HEK293 (cell line): ENCODE results near the gene LY86.

ENCODE experiments used
- CTCF ChIA-PET: fragments of 350-600 bp; formaldehyde crosslinking; extraction: SDS; loops from one replicate; lab custom pipeline; 2021; ENCODE audit warnings: antibody characterized with exemption; lab: Yijun Ruan, JAX
- POLR2A ChIA-PET: fragments of 300-600 bp; formaldehyde crosslinking; extraction: SDS; loops from one replicate; lab custom pipeline; 2020; ENCODE audit warnings: antibody characterized with exemption, inconsistent platforms; lab: Yijun Ruan, JAX
- H3K27ac ChIP-seq: fragments of 200-500 bp; sonication (Bioruptor generic); 2 replicates; pipeline ENCODE4 v1.5.1; 2014; ENCODE audit warnings: low read depth, low read length, control low read depth, inconsistent platforms; ENCODE audit errors: extremely low read depth
- H3K36me3 ChIP-seq, 2 experiments: fragments of 200-500 bp in 1 of 2; sonication (Bioruptor generic) in 1 of 2; 1 replicate in 1 of 2; 2 replicates in 1 of 2; pipeline ENCODE4 v1.5.1; 2014 to 2017; ENCODE audit warnings: inconsistent platforms in 2 of 2, low read length in 2 of 2; ENCODE audit not compliant: control insufficient read depth in 2 of 2, insufficient read depth in 1 of 2
- H3K4me1 ChIP-seq: fragments of 200-500 bp; sonication (Bioruptor generic); 2 replicates; pipeline ENCODE4 v1.5.1; 2014; ENCODE audit warnings: mild to moderate bottlenecking, low read length, inconsistent platforms; ENCODE audit not compliant: control insufficient read depth, insufficient read depth
- H3K4me3 ChIP-seq: 2 replicates; pipeline ENCODE4 v1.5.1; 2011; ENCODE audit warnings: low read depth, mild to moderate bottlenecking, control low read depth, low read length, moderate library complexity
- H3K9me3 ChIP-seq: fragments of 200-500 bp; sonication (Bioruptor generic); 2 replicates; pipeline ENCODE4 v1.5.1; 2014; ENCODE audit warnings: low read depth, low read length, inconsistent platforms; ENCODE audit not compliant: control insufficient read depth, insufficient read depth
- ATF2 ChIP-seq: fragments of 450-650 bp; formaldehyde crosslinking; IDR thresholded peaks from 2 replicates; pipeline ENCODE4 v1.5.1; 2016; ENCODE audit warnings: missing biosample characterization, missing genetic modification characterization, low read depth
- GLIS1 ChIP-seq: fragments of 450-650 bp; formaldehyde crosslinking; IDR thresholded peaks from 2 replicates; pipeline ENCODE4 v1.5.1; 2016; ENCODE audit warnings: missing biosample characterization, missing genetic modification characterization
- HOXA7 ChIP-seq: sonication (generic); formaldehyde crosslinking; IDR thresholded peaks from 2 replicates; pipeline ENCODE4 v1.8.1; 2022; ENCODE audit warnings: missing genetic modification reagents, borderline replicate concordance
- KLF10 ChIP-seq: fragments of 450-650 bp; IDR thresholded peaks from 2 replicates; pipeline ENCODE4 v1.5.1; 2018; ENCODE audit warnings: missing biosample characterization, mild to moderate bottlenecking, missing genetic modification characterization
- MZF1 ChIP-seq: fragments of 450-650 bp; formaldehyde crosslinking; IDR thresholded peaks from 2 replicates; pipeline ENCODE4 v1.5.1; 2017; ENCODE audit warnings: missing biosample characterization, missing genetic modification characterization, borderline replicate concordance
- SCRT2 ChIP-seq: fragments of 450-650 bp; formaldehyde crosslinking; IDR thresholded peaks from 2 replicates; pipeline ENCODE4 v1.5.1; 2016; ENCODE audit warnings: missing biosample characterization, missing genetic modification characterization
- ZBTB1 ChIP-seq: fragments of 450-650 bp; formaldehyde crosslinking; IDR thresholded peaks from 2 replicates; pipeline ENCODE4 v1.5.1; 2016; ENCODE audit warnings: missing biosample characterization, missing genetic modification characterization
- ZBTB11 ChIP-seq: fragments of 450-650 bp; formaldehyde crosslinking; conservative IDR thresholded peaks from 2 replicates; pipeline ENCODE4 v1.5.1; 2016; ENCODE audit warnings: low read depth, missing biosample characterization, missing genetic modification characterization
- ZBTB26 ChIP-seq: fragments of 450-650 bp; formaldehyde crosslinking; optimal IDR thresholded peaks from 2 replicates; pipeline ENCODE3; 2016; ENCODE audit warnings: missing biosample characterization, mild to moderate bottlenecking, missing genetic modification characterization
- ZBTB48 ChIP-seq: fragments of 450-650 bp; formaldehyde crosslinking; IDR thresholded peaks from 2 replicates; pipeline ENCODE4 v1.5.1; 2016; ENCODE audit warnings: missing biosample characterization, missing genetic modification characterization
- ZBTB7A ChIP-seq: fragments of 450-650 bp; formaldehyde crosslinking; IDR thresholded peaks from 2 replicates; pipeline ENCODE4 v1.5.1; 2016; ENCODE audit warnings: low read depth, missing biosample characterization, missing genetic modification characterization
- ZFP3 ChIP-seq: fragments of 450-650 bp; formaldehyde crosslinking; IDR thresholded peaks from 2 replicates; pipeline ENCODE4 v1.5.1; 2016; ENCODE audit warnings: low read depth, missing biosample characterization, missing genetic modification characterization
- ZNF10 ChIP-seq: fragments of 450-650 bp; formaldehyde crosslinking; IDR thresholded peaks from 2 replicates; pipeline ENCODE4 v1.5.1; 2017; ENCODE audit warnings: missing biosample characterization, missing genetic modification characterization
- ZNF121 ChIP-seq: fragments of 450-650 bp; formaldehyde crosslinking; IDR thresholded peaks from 2 replicates; pipeline ENCODE4 v1.5.1; 2016; ENCODE audit warnings: missing biosample characterization, missing genetic modification characterization
- ZNF157 ChIP-seq: fragments of 450-650 bp; formaldehyde crosslinking; IDR thresholded peaks from 2 replicates; pipeline ENCODE4 v1.5.1; 2016; ENCODE audit warnings: missing biosample characterization, missing genetic modification characterization
- ZNF366 ChIP-seq: fragments of 450-650 bp; formaldehyde crosslinking; conservative IDR thresholded peaks from 2 replicates; pipeline ENCODE4 v1.5.1; 2016; ENCODE audit warnings: missing biosample characterization, missing genetic modification characterization
- ZNF391 ChIP-seq: fragments of 450-650 bp; formaldehyde crosslinking; IDR thresholded peaks from 2 replicates; pipeline ENCODE4 v1.5.1; 2016; ENCODE audit warnings: low read depth, missing biosample characterization, missing genetic modification characterization, borderline replicate concordance
- ZNF416 ChIP-seq: fragments of 450-650 bp; formaldehyde crosslinking; IDR thresholded peaks from 2 replicates; pipeline ENCODE4 v1.5.1; 2016; ENCODE audit warnings: missing biosample characterization, missing genetic modification characterization
- ZNF530 ChIP-seq: fragments of 450-650 bp; formaldehyde crosslinking; IDR thresholded peaks from 2 replicates; pipeline ENCODE4 v1.5.1; 2016; ENCODE audit warnings: low read depth, missing biosample characterization, missing genetic modification characterization
- ZNF585B ChIP-seq: fragments of 450-650 bp; formaldehyde crosslinking; IDR thresholded peaks from 2 replicates; pipeline ENCODE4 v1.5.1; 2016; ENCODE audit warnings: missing biosample characterization, missing genetic modification characterization
- ZNF610 ChIP-seq: fragments of 450-650 bp; formaldehyde crosslinking; IDR thresholded peaks from 2 replicates; pipeline ENCODE4 v1.5.1; 2016; ENCODE audit warnings: missing biosample characterization, missing genetic modification characterization, borderline replicate concordance
- ZNF645 ChIP-seq: fragments of 450-650 bp; formaldehyde crosslinking; IDR thresholded peaks from 2 replicates; pipeline ENCODE4; 2016; ENCODE audit warnings: missing biosample characterization, missing genetic modification characterization
- ZNF660 ChIP-seq: fragments of 450-650 bp; IDR thresholded peaks from 2 replicates; pipeline ENCODE4 v1.5.1; 2018; ENCODE audit warnings: missing biosample characterization, mild to moderate bottlenecking, missing genetic modification characterization
- ZNF664 ChIP-seq: fragments of 450-650 bp; formaldehyde crosslinking; IDR thresholded peaks from 2 replicates; pipeline ENCODE4 v1.5.1; 2016; ENCODE audit warnings: missing biosample characterization, missing genetic modification characterization
- ZSCAN16 ChIP-seq: fragments of 450-650 bp; formaldehyde crosslinking; IDR thresholded peaks from 2 replicates; pipeline ENCODE4 v1.5.1; 2016; ENCODE audit warnings: missing biosample characterization, missing genetic modification characterization
- ZSCAN23 ChIP-seq: fragments of 450-650 bp; formaldehyde crosslinking; IDR thresholded peaks from 2 replicates; pipeline ENCODE4 v1.5.1; 2016; ENCODE audit warnings: missing biosample characterization, missing genetic modification characterization
- ZSCAN30 ChIP-seq: fragments of 450-650 bp; IDR thresholded peaks from 2 replicates; pipeline ENCODE4 v1.5.1; 2018; ENCODE audit warnings: missing biosample characterization, mild to moderate bottlenecking, missing genetic modification characterization, moderate library complexity

Gene LY86

GRCh38 chr6:6614983-6615349, 26.4 kb downstream of the LY86 start:
- Histone ChIP-seq H3K4me3 (no peak overlapping the region), H3K27ac (no peak overlapping the region), H3K36me3 (no peaks in the 10 kb centered on the region), H3K4me1 (no peaks in the 10 kb centered on the region), H3K9me3 (no peaks in the 10 kb centered on the region)
- ChIA-PET POLR2A (no interaction called here), CTCF (interaction anchor here (0.8 to 1.3 kb wide), 2 partner anchors 12 to 56 kb away, joined by 3 read pairs; no protein-coding TSS in a partner anchor)
- TF ChIP-seq ZBTB7A (tag by site-specific recombination) (no peak), ZNF391 (tag by site-specific recombination) (no peak), ZNF10 (tag by site-specific recombination) (no peak), MZF1 (tag by site-specific recombination) (no peak), ZNF664 (tag by site-specific recombination) (no peak), ZBTB48 (tag by site-specific recombination) (no peak), ZSCAN16 (no peak), ZNF416 (no peak), ZSCAN23 (tag by site-specific recombination) (no peak), GLIS1 (no peak), ZFP3 (tag by site-specific recombination) (no peak), ZNF645 (tag by site-specific recombination) (no peak), ZNF610 (tag by site-specific recombination) (no peak), ZNF366 (tag by site-specific recombination) (no peak), ATF2 (tag by site-specific recombination) (no peak)

- POLR2A ChIA-PET = no interaction called here
- CTCF ChIA-PET = interaction anchor here (0.5 kb wide), 1 partner anchor 8 kb away, joined by 3 read pairs; no protein-coding TSS in a partner anchor
- Histone ChIP-seq H3K9me3 (no peaks in the 10 kb centered on the region), H3K4me3 (no peak overlapping the region), H3K36me3 (no peaks in the 10 kb centered on the region), H3K4me1 (no peaks in the 10 kb centered on the region), H3K27ac (no peak overlapping the region)
- TF ChIP-seq KLF10 (no peak), ZNF660 (tag by site-specific recombination) (no peak), SCRT2 (tag by site-specific recombination) (no peak), ZBTB26 (tag by site-specific recombination) (no peak), ZBTB1 (tag by site-specific recombination) (no peak), HOXA7 (CRISPR knock-in tag) (no peak), ZSCAN30 (tag by site-specific recombination) (no peak), ZBTB11 (no peak), ZNF121 (tag by site-specific recombination) (no peak), ZNF585B (tag by site-specific recombination) (no peak), ZNF530 (tag by site-specific recombination) (no peak), ZNF157 (tag by site-specific recombination) (no peak)
Observed at GRCh38 chr6:6616656-6617055, 28.1 kb downstream of the LY86 start.
